Urothelium cell line (cell line): ENCODE data around the gene MSI2.

Experiments used
- DNase-seq: peaks from one replicate; pipeline ENCODE4 v3.0.0; 2011; ENCODE audit warnings: low spot score, mixed read lengths
- FAIRE-seq: peaks from 2 replicates; lab custom pipeline; 2011; peaks lifted over from hg19 to GRCh38; lab: Jason Lieb, UNC

MSI2 gene

GRCh38 chr17:57663326-57664070 is 407.2 kb downstream of the MSI2 start:
- DNase-seq (no peak), FAIRE-seq (no peak)

GRCh38 chr17:57665128-57665527 is 408.8 kb downstream of the MSI2 start:
- DNase-seq (no peak), FAIRE-seq (no peak)

GRCh38 chr17:57665696-57666095 is 409.4 kb downstream of the MSI2 start:
- no peak for DNase-seq
- FAIRE-seq = no peak

- FAIRE-seq = peak; percentile 17
- DNase-seq = no peak
Observed at GRCh38 chr17:57666201-57666870, 410.0 kb downstream of the MSI2 start.

GRCh38 chr17:57666946-57667345 is 410.6 kb downstream of the MSI2 start:
- no peak for DNase-seq
- FAIRE-seq = no peak

GRCh38 chr17:57667461-57667923 is 411.2 kb downstream of the MSI2 start:
- FAIRE-seq = no peak
- DNase-seq = no peak

DNA sequence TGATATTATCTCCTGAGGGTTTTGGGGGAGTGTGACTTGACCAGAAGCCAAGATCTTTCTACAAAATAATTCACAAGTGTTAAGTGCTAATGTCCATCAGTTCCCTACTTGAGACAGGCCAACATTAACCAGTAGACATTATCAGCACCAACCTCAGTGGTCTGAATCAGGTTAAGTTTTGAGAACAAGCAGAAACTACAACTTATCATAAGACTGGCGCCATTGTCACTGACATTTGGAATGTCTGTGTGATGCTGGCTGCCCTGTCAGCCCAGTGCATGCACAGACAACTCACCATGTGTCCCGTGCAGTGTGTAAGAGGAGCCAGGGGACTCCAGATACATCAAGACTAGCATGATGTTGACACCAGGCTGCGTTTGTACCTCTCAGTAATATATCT is 412.0 kb downstream of the MSI2 start:
- DNase-seq (no peak), FAIRE-seq (peak; percentile 97)

GRCh38 chr17:57669671-57670529 is 413.6 kb downstream of the MSI2 start:
- DNase-seq (no peak), FAIRE-seq (no peak)

GRCh38 chr17:57670769-57671569 is 414.6 kb downstream of the MSI2 start:
- peak; percentile 59 for FAIRE-seq
- DNase-seq = no peak

DNA sequence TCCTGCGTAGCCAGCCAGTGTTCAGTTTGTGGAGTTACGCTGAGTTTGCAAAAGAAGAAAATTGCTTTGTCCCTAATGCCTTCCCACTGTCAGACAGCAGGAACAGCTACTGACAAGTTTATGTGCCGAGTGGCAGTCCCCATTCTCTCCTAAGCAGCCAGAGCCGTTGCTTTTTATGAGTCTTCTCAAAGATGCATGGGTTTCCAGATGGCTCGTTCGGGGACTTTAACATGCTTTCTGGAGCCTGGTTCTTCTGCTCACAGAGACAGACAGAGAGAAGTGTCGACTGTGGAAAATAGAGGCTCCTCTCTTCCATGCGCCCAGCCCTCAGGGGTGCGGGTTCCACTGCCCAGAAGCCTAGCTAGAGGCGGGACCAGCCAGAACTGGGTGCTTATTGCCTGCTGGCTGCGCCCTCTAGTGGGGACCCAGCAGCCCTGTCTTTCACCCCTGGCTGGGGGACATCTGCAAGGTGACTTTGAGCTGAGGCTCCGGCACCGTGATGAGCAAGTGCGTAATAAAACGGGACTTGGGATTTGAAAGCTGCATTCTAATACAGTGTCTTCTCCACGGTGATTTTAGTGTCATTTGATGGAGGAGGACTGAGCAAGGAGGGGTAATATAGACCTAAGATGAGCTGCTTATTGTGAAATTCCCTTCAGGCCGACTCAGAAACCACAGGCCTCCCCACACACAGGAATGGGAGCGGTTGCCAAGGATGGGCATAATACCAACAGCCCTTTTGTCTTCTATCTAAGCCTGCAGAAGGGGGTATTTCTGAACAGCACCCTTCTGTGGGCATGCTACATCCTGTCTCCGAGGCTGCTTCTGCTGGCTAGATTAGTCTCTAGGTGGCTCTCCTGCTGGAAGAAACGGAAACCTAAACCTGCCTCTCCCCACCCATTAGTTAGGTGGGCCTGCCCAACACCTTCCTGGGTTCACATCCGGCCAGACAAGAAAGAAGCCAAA is 415.6 kb downstream of the MSI2 start:
- FAIRE-seq (peak; percentile 96), DNase-seq (peak; percentile 96)

- DNase-seq = no peak
- FAIRE-seq = peak; percentile 46
Observed at GRCh38 chr17:57672971-57673370, 416.6 kb downstream of the MSI2 start.

GRCh38 chr17:57674894-57675293 is 418.6 kb downstream of the MSI2 start:
- DNase-seq (no peak), FAIRE-seq (no peak)

DNA sequence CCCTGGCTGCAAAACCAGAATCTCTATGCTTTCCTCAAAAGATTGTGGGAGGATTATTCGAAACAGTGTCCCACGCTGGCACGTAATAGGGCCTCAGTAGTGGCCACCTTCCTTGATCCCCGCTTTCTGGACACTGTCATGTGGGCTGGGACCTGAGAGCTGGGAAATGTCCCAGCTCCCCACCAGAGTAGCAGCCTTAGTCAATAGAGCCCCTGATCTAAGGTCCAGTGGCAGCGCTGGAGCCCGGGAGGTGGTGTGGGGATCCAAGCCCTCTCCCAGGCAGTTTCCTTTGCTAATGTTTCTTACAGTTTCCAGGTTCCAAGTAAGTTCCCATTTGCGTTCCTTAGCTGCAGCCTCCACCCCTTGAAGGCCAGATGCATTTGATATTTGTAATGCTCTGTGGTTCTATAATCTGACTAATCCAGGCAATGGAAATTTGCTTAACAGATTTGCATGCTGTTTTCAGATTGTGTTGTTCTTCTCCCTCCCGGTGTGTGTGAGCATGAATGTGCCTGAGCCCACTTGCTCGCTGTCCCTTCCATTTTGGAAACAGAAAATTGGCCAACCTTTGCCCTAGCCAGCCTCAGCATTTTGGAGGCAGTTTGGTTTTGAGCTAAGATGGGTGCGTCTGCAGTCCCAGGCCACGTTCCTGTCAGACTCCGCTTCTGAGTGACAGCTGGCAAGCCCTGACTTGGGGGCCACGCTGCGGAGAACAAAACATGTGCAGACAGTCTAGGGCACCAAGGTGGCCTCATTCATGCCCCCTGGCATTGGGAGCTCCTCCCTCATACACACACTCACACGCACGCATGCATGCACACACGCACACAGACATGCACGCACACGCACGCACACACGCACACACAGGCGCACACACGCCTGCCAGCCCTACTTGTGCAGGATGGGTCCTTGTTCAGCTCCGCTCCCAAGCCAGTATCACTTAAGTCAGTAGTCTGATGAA is 419.4 kb downstream of the MSI2 start:
- FAIRE-seq (peak; percentile 96), DNase-seq (no peak)

GRCh38 chr17:57676543-57676942 is 420.2 kb downstream of the MSI2 start:
- no peak for FAIRE-seq
- no peak for DNase-seq

- no peak for DNase-seq
- no peak for FAIRE-seq
Observed at GRCh38 chr17:57677301-57677700, 421.0 kb downstream of the MSI2 start.

- no peak for DNase-seq
- FAIRE-seq = no peak
Observed at GRCh38 chr17:57677858-57678257, 421.5 kb downstream of the MSI2 start.

- FAIRE-seq (no peak), DNase-seq (no peak)
Observed at GRCh38 chr17:57678393-57678792, 422.1 kb downstream of the MSI2 start.

- DNase-seq (no peak), FAIRE-seq (peak; percentile 20)
Observed at GRCh38 chr17:57679356-57679755, 423.0 kb downstream of the MSI2 start.
